Mesendoderm (in vitro differentiated cells): ENCODE measurements around the gene CNNM2.

Source experiments
- DNase-seq: peaks from one replicate; pipeline ENCODE4 v3.0.0; 2013
- H2AK5ac ChIP-seq: 2 replicates; pipeline ENCODE4 v1.6.1; 2013; ENCODE audit warnings: low read length, inconsistent platforms
- H2BK120ac ChIP-seq: 2 replicates; pipeline ENCODE4 v1.6.1; 2013; ENCODE audit warnings: low read depth, mild to moderate bottlenecking, low read length, moderate library complexity, mixed read lengths
- H2BK15ac ChIP-seq: replicated peaks from 2 replicates; pipeline ENCODE4 v1.6.1; 2013; ENCODE audit warnings: low read depth, mild to moderate bottlenecking, moderate library complexity
- H2BK5ac ChIP-seq: 2 replicates; pipeline ENCODE4 v1.6.1; 2013; ENCODE audit warnings: low read length, inconsistent platforms
- H3K18ac ChIP-seq: 2 replicates; pipeline ENCODE4 v1.6.1; 2013; ENCODE audit warnings: mild to moderate bottlenecking, low read length, mixed read lengths
- H3K23ac ChIP-seq: one replicate; pipeline ENCODE4 v1.6.1; 2013; ENCODE audit warnings: low read length
- H3K27ac ChIP-seq: 2 replicates; pipeline ENCODE4 v1.5.1; 2013; ENCODE audit warnings: low read depth, mild to moderate bottlenecking, inconsistent platforms, low read length, moderate library complexity
- H3K27me3 ChIP-seq: 2 replicates; pipeline ENCODE4 v1.6.1; 2013; ENCODE audit warnings: low read length, control low read depth, mild to moderate bottlenecking, inconsistent platforms; ENCODE audit not compliant: insufficient read depth, poor library complexity
- H3K36me3 ChIP-seq: 2 replicates; pipeline ENCODE4 v1.6.1; 2013; ENCODE audit warnings: low read length, inconsistent platforms; ENCODE audit not compliant: control insufficient read depth, insufficient read depth
- H3K4ac ChIP-seq: one replicate; pipeline ENCODE4 v1.6.1; 2013; ENCODE audit warnings: low read depth, mild to moderate bottlenecking, low read length, moderate library complexity
- H3K4me1 ChIP-seq: 2 replicates; pipeline ENCODE4 v1.6.1; 2013; ENCODE audit warnings: low read depth, low read length, inconsistent platforms; ENCODE audit not compliant: control insufficient read depth
- H3K4me2 ChIP-seq: 2 replicates; pipeline ENCODE4 v1.6.1; 2013; ENCODE audit warnings: low read length
- H3K4me3 ChIP-seq: 2 replicates; pipeline ENCODE4 v1.5.1; 2013; ENCODE audit warnings: mild to moderate bottlenecking, low read length
- H3K56ac ChIP-seq: one replicate; pipeline ENCODE4 v1.6.1; 2013; ENCODE audit warnings: low read length
- H3K79me1 ChIP-seq: 2 replicates; pipeline ENCODE4 v1.6.1; 2013; ENCODE audit warnings: low read length, inconsistent platforms
- H3K79me2 ChIP-seq: 2 replicates; pipeline ENCODE4 v1.6.1; 2013; ENCODE audit warnings: mild to moderate bottlenecking, low read length; ENCODE audit not compliant: control insufficient read depth, insufficient read depth
- H3K9ac ChIP-seq: 2 replicates; pipeline ENCODE4 v1.6.1; 2013; ENCODE audit warnings: low read length, inconsistent platforms
- H4K5ac ChIP-seq: one replicate; pipeline ENCODE4 v1.6.1; 2013; ENCODE audit warnings: low read length
- H4K8ac ChIP-seq: one replicate; pipeline ENCODE4 v1.6.1; 2013; ENCODE audit warnings: low read depth, mild to moderate bottlenecking, control low read depth, low read length, moderate library complexity
- WGBS: extraction: QIAGEN DNeasy Blood & Tissue Kit; methylation state at CpG from one replicate; pipeline ENCODE4 v1.1.7; 2013; ENCODE audit warnings: low lambda C conversion rate, missing lambda C conversion rate; ENCODE audit not compliant: insufficient coverage; ENCODE audit errors: extremely low coverage; 5-methylcytosine and 5-hydroxymethylcytosine counted together

CNNM2 gene

GRCh38 chr10:103025696-103026095 is 107.6 kb downstream of the CNNM2 start:
- Histone ChIP-seq H3K18ac (no peak overlapping the region), H2BK15ac (no peak overlapping the region), H3K23ac (no peak overlapping the region), H3K4me3 (no peak overlapping the region), H3K27me3 (no peaks in the 10 kb centered on the region), H3K4ac (no peak overlapping the region), H2BK5ac (no peak overlapping the region), H3K27ac (no peak overlapping the region), H3K79me1 (no peaks in the 10 kb centered on the region), H2AK5ac (no peak overlapping the region), H2BK120ac (no peak overlapping the region), H4K5ac (no peak overlapping the region), H3K4me1 (no peaks in the 10 kb centered on the region), H3K9ac (no peak overlapping the region), H3K36me3 (no peaks in the 10 kb centered on the region), H4K8ac (no peak overlapping the region), H3K79me2 (no peaks in the 10 kb centered on the region), H3K56ac (no peak overlapping the region), H3K4me2 (no peak overlapping the region)
- WGBS = no CpG with 5 or more reads among the region's 2 CpGs
- DNase-seq = no peak

GRCh38 chr10:103038570-103038969 is 120.5 kb downstream of the CNNM2 start:
- Histone ChIP-seq H3K23ac (no peak overlapping the region), H3K27me3 (no peaks in the 10 kb centered on the region), H3K4me1 (peaks cover 6% of the 10 kb centered on the region), H3K4ac (no peak overlapping the region), H3K79me2 (no peaks in the 10 kb centered on the region), H3K4me3 (no peak overlapping the region), H3K18ac (no peak overlapping the region), H3K79me1 (no peaks in the 10 kb centered on the region), H2BK120ac (no peak overlapping the region), H4K8ac (no peak overlapping the region), H3K9ac (no peak overlapping the region), H3K36me3 (no peaks in the 10 kb centered on the region), H4K5ac (no peak overlapping the region), H3K27ac (no peak overlapping the region), H2AK5ac (no peak overlapping the region), H3K56ac (no peak overlapping the region), H2BK5ac (no peak overlapping the region), H3K4me2 (no peak overlapping the region), H2BK15ac (no peak overlapping the region)
- no peak for DNase-seq
- WGBS = no CpG with 5 or more reads among the region's 2 CpGs

DNA sequence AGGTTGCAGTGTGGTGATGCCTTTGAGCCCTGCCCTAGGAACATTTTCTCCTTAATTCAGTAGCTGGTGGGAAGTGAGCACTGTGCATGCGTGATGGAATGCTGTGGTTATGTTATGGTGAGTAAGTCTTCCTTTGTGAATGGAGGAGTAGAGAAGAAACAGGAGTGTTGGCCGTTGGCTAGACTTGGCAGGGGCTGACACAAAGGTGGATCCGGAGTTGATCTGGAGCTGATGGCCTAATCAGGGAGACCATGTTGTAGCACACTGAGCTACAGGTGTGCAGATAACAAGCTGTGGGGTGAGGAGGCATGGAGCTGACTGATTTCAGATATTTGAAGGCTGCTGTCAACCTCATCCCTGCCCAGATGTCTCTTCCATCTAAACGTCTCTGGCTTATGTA is 122.3 kb downstream of the CNNM2 start:
- Histone ChIP-seq H4K5ac (no peak overlapping the region), H3K4me3 (no peak overlapping the region), H3K27me3 (no peaks in the 10 kb centered on the region), H3K27ac (no peak overlapping the region), H3K23ac (no peak overlapping the region), H2AK5ac (no peak overlapping the region), H2BK5ac (no peak overlapping the region), H3K4me1 (peaks cover 8% of the 10 kb centered on the region), H3K4ac (no peak overlapping the region), H3K79me2 (no peaks in the 10 kb centered on the region), H3K9ac (no peak overlapping the region), H3K36me3 (no peaks in the 10 kb centered on the region), H3K56ac (no peak overlapping the region), H2BK120ac (no peak overlapping the region), H3K79me1 (no peaks in the 10 kb centered on the region), H4K8ac (no peak overlapping the region), H3K18ac (no peak overlapping the region), H2BK15ac (no peak overlapping the region), H3K4me2 (no peak overlapping the region)
- no peak for DNase-seq
- no CpG with 5 or more reads among the region's 4 CpGs for WGBS

DNA sequence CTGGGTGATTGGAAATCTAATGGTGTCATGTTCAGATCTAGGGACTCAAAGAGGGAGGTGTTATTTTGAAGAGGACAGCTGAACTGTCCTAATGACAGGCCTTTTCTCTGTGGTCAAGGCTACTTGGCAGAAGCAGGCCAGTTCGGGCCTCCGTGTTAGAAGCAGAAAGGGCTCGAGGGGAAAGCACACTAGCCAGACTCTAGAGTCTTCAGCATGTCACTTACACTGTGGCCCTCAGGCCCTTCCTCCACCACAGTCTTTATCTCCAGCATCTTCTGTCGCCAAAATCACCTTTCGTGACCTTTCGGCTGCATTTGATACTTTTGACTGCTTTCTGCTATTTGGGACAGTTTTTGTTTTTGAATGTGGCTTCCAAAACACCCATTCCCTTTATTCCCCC is 123.3 kb downstream of the CNNM2 start:
- Histone ChIP-seq H3K27me3 (no peaks in the 10 kb centered on the region), H3K56ac (no peak overlapping the region), H4K8ac (no peak overlapping the region), H3K4me3 (no peak overlapping the region), H3K36me3 (no peaks in the 10 kb centered on the region), H3K18ac (no peak overlapping the region), H2BK15ac (no peak overlapping the region), H3K79me2 (no peaks in the 10 kb centered on the region), H2BK5ac (no peak overlapping the region), H4K5ac (no peak overlapping the region), H3K27ac (no peak overlapping the region), H2AK5ac (no peak overlapping the region), H2BK120ac (no peak overlapping the region), H3K4ac (no peak overlapping the region), H3K79me1 (no peaks in the 10 kb centered on the region), H3K23ac (no peak overlapping the region), H3K4me2 (no peak overlapping the region), H3K9ac (no peak overlapping the region), H3K4me1 (peaks cover 4% of the 10 kb centered on the region)
- no peak for DNase-seq
- no CpG with 5 or more reads among the region's 6 CpGs for WGBS

GRCh38 chr10:103042129-103042528 is 124.0 kb downstream of the CNNM2 start:
- no peak overlapping the region for H2AK5ac ChIP-seq
- no CpG with 5 or more reads among the region's 5 CpGs for WGBS
- H3K4me2 ChIP-seq = no peak overlapping the region
- H3K23ac ChIP-seq = no peak overlapping the region
- no peak overlapping the region for H3K9ac ChIP-seq
- H3K4me3 ChIP-seq = no peak overlapping the region
- no peaks in the 10 kb centered on the region for H3K79me2 ChIP-seq
- no peak overlapping the region for H2BK120ac ChIP-seq
- H3K27ac ChIP-seq = no peak overlapping the region
- H3K27me3 ChIP-seq = no peaks in the 10 kb centered on the region
- H3K56ac ChIP-seq = no peak overlapping the region
- H2BK5ac ChIP-seq = no peak overlapping the region
- DNase-seq = peak; percentile 32
- no peaks in the 10 kb centered on the region for H3K79me1 ChIP-seq
- no peak overlapping the region for H4K8ac ChIP-seq
- peaks cover 4% of the 10 kb centered on the region for H3K4me1 ChIP-seq
- H4K5ac ChIP-seq = no peak overlapping the region
- no peak overlapping the region for H3K18ac ChIP-seq
- no peaks in the 10 kb centered on the region for H3K36me3 ChIP-seq
- H3K4ac ChIP-seq = no peak overlapping the region
- H2BK15ac ChIP-seq = no peak overlapping the region

DNA sequence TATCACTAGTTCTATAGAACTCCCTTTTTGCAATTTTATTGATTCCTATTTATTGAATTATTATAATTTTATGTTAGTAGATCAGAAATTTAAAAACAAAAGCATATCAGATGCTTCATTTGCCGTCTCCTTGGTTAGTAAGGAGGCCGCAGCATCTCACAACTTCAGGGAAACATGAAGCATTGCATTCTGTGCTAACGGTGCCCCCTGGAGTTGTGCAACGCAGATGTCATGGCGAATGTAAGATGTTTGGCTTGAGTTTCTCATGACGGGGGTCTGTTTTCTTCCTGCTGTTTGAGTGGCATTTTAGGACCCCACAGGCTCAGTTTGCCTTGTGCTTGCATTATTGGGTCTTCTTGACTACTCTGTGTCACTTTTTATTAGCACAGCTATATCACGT is 124.8 kb downstream of the CNNM2 start:
- Histone ChIP-seq H3K56ac (no peak overlapping the region), H2BK5ac (no peak overlapping the region), H4K5ac (no peak overlapping the region), H3K36me3 (no peaks in the 10 kb centered on the region), H3K4ac (no peak overlapping the region), H3K23ac (no peak overlapping the region), H3K4me2 (no peak overlapping the region), H2AK5ac (no peak overlapping the region), H3K4me1 (peaks cover 4% of the 10 kb centered on the region), H3K27ac (no peak overlapping the region), H3K79me1 (no peaks in the 10 kb centered on the region), H2BK15ac (no peak overlapping the region), H2BK120ac (no peak overlapping the region), H3K27me3 (no peaks in the 10 kb centered on the region), H3K18ac (no peak overlapping the region), H3K9ac (no peak overlapping the region), H3K79me2 (no peaks in the 10 kb centered on the region), H4K8ac (no peak overlapping the region), H3K4me3 (no peak overlapping the region)
- DNase-seq = no peak
- no CpG with 5 or more reads among the region's 7 CpGs for WGBS
